DMS53 (cell line): Measurements from ENCODE around the gene ADGRG7.
A peak's percentile ranks its signal among the peaks of the same experiment; 100 is the strongest.

Source experiments
- DNase-seq: peaks from one replicate; lab custom pipeline; 2025; lab: John Stamatoyannopoulos, UW

ADGRG7 gene

GRCh38 chr3:100698736-100699135, 89.3 kb downstream of the ADGRG7 start:
- no peak for DNase-seq

GRCh38 chr3:100700708-100701107, 91.3 kb downstream of the ADGRG7 start:
- no peak for DNase-seq

GRCh38 chr3:100702082-100702979, 92.9 kb downstream of the ADGRG7 start:
- DNase-seq: no peak

GRCh38 chr3:100702980-100703345, 93.6 kb downstream of the ADGRG7 start:
- DNase-seq: no peak

GRCh38 chr3:100703865-100704264, 94.5 kb downstream of the ADGRG7 start:
- DNase-seq: no peak

- no peak for DNase-seq
These were observed 97.0 kb downstream of the ADGRG7 start for GRCh38 chr3:100706365-100706764.

- DNase-seq: no peak
These were observed 99.2 kb downstream of the ADGRG7 start for GRCh38 chr3:100708644-100708988.

GRCh38 chr3:100708989-100709841, 99.8 kb downstream of the ADGRG7 start, which contains the start of gene TFG:
TFG (plus strand) TSS chr3:100709494; CDS start chr3:100713686, 4,192 bp downstream.
- peak; percentile 97 for DNase-seq

- peak; percentile 47 for DNase-seq
These were observed 100.5 kb downstream of the ADGRG7 start for GRCh38 chr3:100709842-100710260.

GRCh38 chr3:100710261-100710968, 101.0 kb downstream of the ADGRG7 start:
- peak; percentile 27 for DNase-seq

GRCh38 chr3:100715176-100715575, 105.8 kb downstream of the ADGRG7 start:
- no peak for DNase-seq

- no peak for DNase-seq
These were observed 107.7 kb downstream of the ADGRG7 start for GRCh38 chr3:100717063-100717462.

- no peak for DNase-seq
These were observed 108.5 kb downstream of the ADGRG7 start for GRCh38 chr3:100717637-100718487.

GRCh38 chr3:100719136-100719535, 109.7 kb downstream of the ADGRG7 start:
- DNase-seq: no peak

GRCh38 chr3:100720426-100720825, 111.0 kb downstream of the ADGRG7 start:
- no peak for DNase-seq

- no peak for DNase-seq
These were observed 116.6 kb downstream of the ADGRG7 start for GRCh38 chr3:100725935-100726513.

- DNase-seq: no peak
These were observed 117.3 kb downstream of the ADGRG7 start for GRCh38 chr3:100726706-100727105.

GRCh38 chr3:100730524-100730923, 121.1 kb downstream of the ADGRG7 start:
- DNase-seq: no peak

- DNase-seq: no peak
These were observed 123.0 kb downstream of the ADGRG7 start for GRCh38 chr3:100732435-100732834.

GRCh38 chr3:100737334-100737733, 127.9 kb downstream of the ADGRG7 start:
- peak; percentile 35 for DNase-seq

- DNase-seq: no peak
These were observed 130.8 kb downstream of the ADGRG7 start for GRCh38 chr3:100740207-100740606.
